Measurements from ENCODE around the gene HIGD1A. TPM values are rescaled to one million over a fixed set of nuclear protein-coding genes. Genes with fewer than 3 reads are reported as not detected.

Gene HIGD1A
- total and polyA plus RNA-seq, 10 of the 15 experiments (the other 5 are each of a cell fraction or from before 2014, with no cell fraction given) = 73.9 to 487 (median 175) TPM

- TF ChIP-seq CUX1 (IDR thresholded peaks at IDR 0.05; ENCODE audit: insufficient replicate concordance, low read depth, low read length) (no peak), BACH1 (IDR thresholded peaks at IDR 0.05; ENCODE audit: borderline replicate concordance) (no peak), JUNB (IDR thresholded peaks at IDR 0.05) (no peak), PAX8 (IDR thresholded peaks at IDR 0.05) (no peak), SREBF1 (IDR thresholded peaks at IDR 0.05; ENCODE audit: low read length) (no peak)
Observed at GRCh38 chr3:42752441-42752840, 51.8 kb downstream of the HIGD1A start (continued).

GRCh38 chr3:42751609-42752008 lies 52.7 kb downstream of the HIGD1A start:
- in situ Hi-C loops (cut with MboI) (no loop called here), intact Hi-C loops (cut with micrococcal nuclease; ENCODE audit: unreplicated experiment) (no loop called here)
- ChIA-PET POLR2A (no interaction called here), SMC1A (ENCODE audit: uncharacterized antibody, unreplicated experiment) (interaction anchor here (0.6 kb wide), 1 partner anchor 176 kb away, joined by 3 read pairs; no protein-coding TSS in a partner anchor), CTCF (interaction anchor here (1.3 kb wide), 1 partner anchor 19 kb away, joined by 4 read pairs; no protein-coding TSS in a partner anchor), RAD21 (ENCODE audit: unreplicated experiment) (no interaction called here)
- Histone ChIP-seq H3K36me3 (ENCODE audit: control insufficient read depth in 2 of 2, insufficient read depth in 2 of 2, low read length in 1 of 2) (no peaks in the 10 kb centered on the region), H3K9me3 (replicated peaks; ENCODE audit: control insufficient read depth, insufficient read depth, low read length) (no peaks in the 10 kb centered on the region), H3K9ac (ENCODE audit: control insufficient read depth, insufficient read depth, low read length) (no peak overlapping the region), H3K27ac (ENCODE audit: control insufficient read depth, insufficient read depth) (no peak overlapping the region), H3K4me2 (ENCODE audit: control insufficient read depth, insufficient read depth) (no peak overlapping the region), H2AFZ (ENCODE audit: control insufficient read depth, low read depth, low read length) (no peak overlapping the region), H3K27me3 (replicated peaks in 1 of 2; ENCODE audit: control insufficient read depth in 2 of 2, insufficient read depth in 2 of 2, low read length in 1 of 2) (no peaks in the 10 kb centered on the region), H3K4me1 (ENCODE audit: control insufficient read depth, insufficient read depth, low read length) (no peaks in the 10 kb centered on the region), H3K79me2 (ENCODE audit: control insufficient read depth, insufficient read depth, low read length) (no peaks in the 10 kb centered on the region), H3K4me3 (no peak overlapping the region), H4K20me1 (ENCODE audit: control insufficient read depth, insufficient read depth) (no peaks in the 10 kb centered on the region)
- BruUV-seq (replicated peaks) = no TSS peak
- DNase-seq (ENCODE audit: low read depth, low spot score) (no peak), FAIRE-seq (no peak), ATAC-seq (no peak)
- WGBS (ENCODE audit: insufficient coverage, insufficient replicate concordance, low lambda C conversion rate, missing lambda C conversion rate) = 72% methylated on average over 7 of the region's 9 CpGs
- no peak for TF ChIP-seq TCF7 (IDR thresholded peaks at IDR 0.05; ENCODE audit: borderline replicate concordance)
- TF ChIP-seq ZNF384 (IDR thresholded peaks at IDR 0.05; ENCODE audit: borderline replicate concordance, low read depth, low read length) = no peak
- no peak for TF ChIP-seq NFYB (IDR thresholded peaks at IDR 0.05; ENCODE audit: insufficient read depth, low read depth, low read length)
- TF ChIP-seq ZNF622 (IDR thresholded peaks at IDR 0.05) = no peak
- no peak for TF ChIP-seq RAD51 (IDR thresholded peaks at IDR 0.05)
- TF ChIP-seq MYC (IDR thresholded peaks at IDR 0.05; ENCODE audit: insufficient read depth, insufficient read length, insufficient replicate concordance, low read length, severe bottlenecking) = no peak

All from GM12878 (cell line).